ENCODE results near the gene ZC3H7A. TPM values are rescaled to one million over a fixed set of nuclear protein-coding genes. Genes with fewer than 3 reads are reported as not detected.

The ZC3H7A gene
- total and polyA plus RNA-seq, 2 of the 4 experiments (the other 2 are of a cell fraction): 22.2 to 53.9 TPM

DNA sequence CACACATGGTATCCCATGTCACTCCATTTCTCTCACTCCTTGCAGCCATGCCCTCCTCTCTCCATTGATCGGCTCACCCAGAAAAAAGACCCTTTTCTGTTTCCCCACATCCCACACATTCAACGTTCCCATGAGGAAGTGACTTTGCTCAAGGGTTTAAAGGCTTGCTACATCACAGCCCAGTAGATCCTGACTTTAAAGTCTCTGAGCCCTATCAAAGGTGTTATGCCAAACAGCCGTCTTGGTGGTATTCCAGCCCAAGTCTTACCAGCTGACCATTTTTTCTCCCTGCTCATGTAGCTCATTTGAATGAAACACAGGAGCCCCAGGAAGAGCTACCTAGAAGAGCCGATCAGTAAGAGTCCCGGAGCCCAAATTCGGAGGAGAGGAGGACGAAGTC lies 47.0 kb downstream of the ZC3H7A start:
- no peak overlapping the region for H4K91ac ChIP-seq (ENCODE audit: insufficient read depth, low read depth, low read length)
- H4K8ac ChIP-seq (ENCODE audit: low read depth in 2 of 2, low read length in 2 of 2): no peak overlapping the region
- no peak overlapping the region for H3K14ac ChIP-seq (replicated peaks; ENCODE audit: low read depth, low read length)
- no peak overlapping the region for H3K9ac ChIP-seq (ENCODE audit: low read depth, low read length)
- no peak overlapping the region for H3K4ac ChIP-seq (ENCODE audit: low read depth, low read length)
- H3K27ac ChIP-seq (ENCODE audit: insufficient read depth, low read length): no peak overlapping the region
- no peak overlapping the region for H3K18ac ChIP-seq (ENCODE audit: low read depth, low read length)
- no peaks in the 10 kb centered on the region for H3K27me3 ChIP-seq (ENCODE audit: control insufficient read depth, insufficient read depth, low read length)
- dilution Hi-C loops (cut with HindIII; ENCODE audit: low sequenced_read_pairs, unreplicated experiment) (no loop called here), intact Hi-C loops (cut with micrococcal nuclease) (no loop called here), in situ Hi-C loops (cut with MboI; ENCODE audit: low sequenced_read_pairs) (no loop called here)
- no peak overlapping the region for H4K5ac ChIP-seq (ENCODE audit: low read depth, low read length)
- H3K9me1 ChIP-seq (ENCODE audit: insufficient read depth, low read length): no peaks in the 10 kb centered on the region
- H2BK20ac ChIP-seq (ENCODE audit: low read depth, low read length): no peak overlapping the region
- H3K4me1 ChIP-seq (ENCODE audit: control insufficient read depth, insufficient read depth, low read length): no peaks in the 10 kb centered on the region
- no peak for DNase-seq
- no TSS peak for BruUV-seq (replicated peaks)
- H2AK5ac ChIP-seq (ENCODE audit: low read depth, low read length): no peak overlapping the region
- no peak overlapping the region for H2AFZ ChIP-seq (replicated peaks; ENCODE audit: low read length, poor library complexity)
- POLR2A ChIA-PET (ENCODE audit: unreplicated experiment): no interaction called here
- H3K23ac ChIP-seq (ENCODE audit: low read depth, low read length): no peak overlapping the region
- no peak overlapping the region for H3K4me3 ChIP-seq (ENCODE audit: insufficient read depth, low read depth, low read length)
- no peaks in the 10 kb centered on the region for H4K20me1 ChIP-seq (ENCODE audit: insufficient read depth, low read length)
- peaks cover 3 to 17% of the 10 kb centered on the region in 2 experiments; a peak in 3 of 4 replicates for H3K79me1 ChIP-seq (ENCODE audit: low read depth in 1 of 2, low read length in 2 of 2)
- no peak overlapping the region for H3K4me2 ChIP-seq (ENCODE audit: low read depth, low read length)
- no peak overlapping the region for H2BK15ac ChIP-seq (ENCODE audit: low read depth, low read length)
- no peaks in the 10 kb centered on the region for H3K9me3 ChIP-seq (ENCODE audit: control insufficient read depth, insufficient read depth, low read length)
- H2BK120ac ChIP-seq (ENCODE audit: low read depth, low read length): no peak overlapping the region
- ATAC-seq (ENCODE audit: low read depth): no peak
- TF ChIP-seq FOS (IDR thresholded peaks at IDR 0.05; ENCODE audit: low read depth, low read length) (no peak), NFE2L2 (IDR thresholded peaks at IDR 0.05; ENCODE audit: low read depth, low read length) (no peak), RCOR1 (IDR thresholded peaks at IDR 0.05; ENCODE audit: insufficient replicate concordance, low read length) (no peak), USF2 (IDR thresholded peaks at IDR 0.05; ENCODE audit: low read depth, low read length) (no peak), CEBPB (IDR thresholded peaks at IDR 0.05; ENCODE audit: low read depth, low read length) (no peak), SMC3 (IDR thresholded peaks at IDR 0.05; ENCODE audit: low read depth, low read length) (no peak), RFX5 (IDR thresholded peaks at IDR 0.05; ENCODE audit: low read depth, low read length) (no peak), RAD21 (IDR thresholded peaks at IDR 0.05; ENCODE audit: low read length) (no peak), MXI1 (IDR thresholded peaks at IDR 0.05; ENCODE audit: borderline replicate concordance, low read depth, low read length) (no peak), MAZ (IDR thresholded peaks at IDR 0.05; ENCODE audit: borderline replicate concordance, low read depth, low read length) (no peak), BHLHE40 (IDR thresholded peaks at IDR 0.05; ENCODE audit: low read depth, low read length) (no peak), POLR2A (IDR thresholded peaks at IDR 0.05; ENCODE audit: low read depth, low read length) (no peak), MAFK (IDR thresholded peaks at IDR 0.05; ENCODE audit: low read depth, low read length) (no peak), CHD1 (IDR thresholded peaks at IDR 0.05; ENCODE audit: low read depth, low read length) (no peak)
- TF ChIP-seq, protein P1, sequence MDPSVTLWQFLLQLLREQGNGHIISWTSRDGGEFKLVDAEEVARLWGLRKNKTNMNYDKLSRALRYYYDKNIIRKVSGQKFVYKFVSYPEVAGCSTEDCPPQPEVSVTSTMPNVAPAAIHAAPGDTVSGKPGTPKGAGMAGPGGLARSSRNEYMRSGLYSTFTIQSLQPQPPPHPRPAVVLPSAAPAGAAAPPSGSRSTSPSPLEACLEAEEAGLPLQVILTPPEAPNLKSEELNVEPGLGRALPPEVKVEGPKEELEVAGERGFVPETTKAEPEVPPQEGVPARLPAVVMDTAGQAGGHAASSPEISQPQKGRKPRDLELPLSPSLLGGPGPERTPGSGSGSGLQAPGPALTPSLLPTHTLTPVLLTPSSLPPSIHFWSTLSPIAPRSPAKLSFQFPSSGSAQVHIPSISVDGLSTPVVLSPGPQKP (IDR thresholded peaks at IDR 0.05; ENCODE audit: borderline replicate concordance, low read depth, low read length): no peak
- TF ChIP-seq, protein P2, sequence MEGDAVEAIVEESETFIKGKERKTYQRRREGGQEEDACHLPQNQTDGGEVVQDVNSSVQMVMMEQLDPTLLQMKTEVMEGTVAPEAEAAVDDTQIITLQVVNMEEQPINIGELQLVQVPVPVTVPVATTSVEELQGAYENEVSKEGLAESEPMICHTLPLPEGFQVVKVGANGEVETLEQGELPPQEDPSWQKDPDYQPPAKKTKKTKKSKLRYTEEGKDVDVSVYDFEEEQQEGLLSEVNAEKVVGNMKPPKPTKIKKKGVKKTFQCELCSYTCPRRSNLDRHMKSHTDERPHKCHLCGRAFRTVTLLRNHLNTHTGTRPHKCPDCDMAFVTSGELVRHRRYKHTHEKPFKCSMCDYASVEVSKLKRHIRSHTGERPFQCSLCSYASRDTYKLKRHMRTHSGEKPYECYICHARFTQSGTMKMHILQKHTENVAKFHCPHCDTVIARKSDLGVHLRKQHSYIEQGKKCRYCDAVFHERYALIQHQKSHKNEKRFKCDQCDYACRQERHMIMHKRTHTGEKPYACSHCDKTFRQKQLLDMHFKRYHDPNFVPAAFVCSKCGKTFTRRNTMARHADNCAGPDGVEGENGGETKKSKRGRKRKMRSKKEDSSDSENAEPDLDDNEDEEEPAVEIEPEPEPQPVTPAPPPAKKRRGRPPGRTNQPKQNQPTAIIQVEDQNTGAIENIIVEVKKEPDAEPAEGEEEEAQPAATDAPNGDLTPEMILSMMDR (conservative IDR thresholded peaks at IDR 0.05; ENCODE audit: low read depth, low read length): no peak
- peaks cover 38% of the 10 kb centered on the region for H3K36me3 ChIP-seq (ENCODE audit: control insufficient read depth, insufficient read depth, low read length)
- no peak overlapping the region for H2AK9ac ChIP-seq (replicated peaks; ENCODE audit: low read depth, low read length, poor library complexity)
- CTCF ChIA-PET: no interaction called here
- H3K56ac ChIP-seq (ENCODE audit: extremely low read depth, insufficient read depth, low read length): no peak overlapping the region
- no peak overlapping the region for H2BK5ac ChIP-seq (ENCODE audit: low read depth, low read length, poor library complexity, severe bottlenecking)
- no CpG with 5 or more reads among the region's 7 CpGs for WGBS, 2 experiments (ENCODE audit: extremely low coverage in 2 of 2, insufficient read length in 1 of 2)

All from IMR-90 (cell line).